GM19324 (cell line): ENCODE data around the gene POLR1F.
"Not testable (repeated sequence)": the region's sequence is repeated elsewhere in the genome, so short reads cannot be mapped to it uniquely, and the experiment has no call there.

ENCODE experiments used
- ATAC-seq: cut with Tn5 transposase; IDR thresholded peaks from one replicate; pipeline ENCODE4 v1.9.1; 2021; ENCODE audit warnings: mild to moderate bottlenecking, moderate library complexity; ENCODE audit not compliant: unreplicated experiment, low FRiP score

Gene POLR1F, protein sequence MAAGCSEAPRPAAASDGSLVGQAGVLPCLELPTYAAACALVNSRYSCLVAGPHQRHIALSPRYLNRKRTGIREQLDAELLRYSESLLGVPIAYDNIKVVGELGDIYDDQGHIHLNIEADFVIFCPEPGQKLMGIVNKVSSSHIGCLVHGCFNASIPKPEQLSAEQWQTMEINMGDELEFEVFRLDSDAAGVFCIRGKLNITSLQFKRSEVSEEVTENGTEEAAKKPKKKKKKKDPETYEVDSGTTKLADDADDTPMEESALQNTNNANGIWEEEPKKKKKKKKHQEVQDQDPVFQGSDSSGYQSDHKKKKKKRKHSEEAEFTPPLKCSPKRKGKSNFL

DNA sequence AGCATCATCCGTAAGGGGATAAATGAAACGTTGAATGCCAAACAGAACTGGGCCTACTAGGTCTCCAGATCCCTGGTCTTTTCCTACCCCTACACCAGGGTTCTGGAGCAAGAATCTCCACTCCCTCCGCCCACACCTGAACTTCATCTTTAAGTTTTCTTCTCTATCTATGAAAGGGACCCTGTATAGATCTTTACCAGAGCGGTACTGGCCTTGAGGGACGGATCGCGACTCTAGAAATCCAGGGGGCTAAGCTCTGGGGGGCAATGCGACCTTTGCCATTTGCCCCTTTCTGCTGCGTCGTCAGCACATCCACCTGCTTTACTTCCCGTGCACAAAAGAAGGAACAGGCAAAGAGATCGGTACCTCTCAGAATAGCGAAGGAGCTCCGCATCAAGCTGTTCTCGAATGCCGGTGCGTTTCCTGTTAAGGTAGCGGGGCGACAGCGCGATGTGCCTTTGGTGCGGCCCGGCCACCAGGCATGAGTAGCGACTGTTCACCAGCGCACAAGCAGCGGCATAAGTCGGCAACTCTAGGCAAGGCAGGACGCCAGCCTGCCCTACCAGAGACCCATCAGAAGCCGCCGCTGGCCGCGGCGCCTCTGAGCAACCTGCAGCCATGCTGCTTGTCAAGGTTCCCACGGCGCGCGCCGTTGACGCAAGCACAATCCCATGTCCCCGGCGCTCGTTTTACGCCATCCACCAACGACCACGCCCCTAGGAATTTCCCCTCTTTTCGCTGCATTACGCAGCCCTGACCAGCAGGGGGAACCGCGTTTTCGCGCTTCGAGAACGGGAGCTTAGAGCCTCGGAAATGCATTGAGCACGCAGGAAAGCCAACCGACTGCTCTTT lies at the start of gene POLR1F:
Gene POLR1F, minus strand, starts transcription at position 641 of the 852 bp plus-strand sequence. Its CDS starts 21 bp downstream, at position 620.
- peak; percentile 99 for ATAC-seq

DNA sequence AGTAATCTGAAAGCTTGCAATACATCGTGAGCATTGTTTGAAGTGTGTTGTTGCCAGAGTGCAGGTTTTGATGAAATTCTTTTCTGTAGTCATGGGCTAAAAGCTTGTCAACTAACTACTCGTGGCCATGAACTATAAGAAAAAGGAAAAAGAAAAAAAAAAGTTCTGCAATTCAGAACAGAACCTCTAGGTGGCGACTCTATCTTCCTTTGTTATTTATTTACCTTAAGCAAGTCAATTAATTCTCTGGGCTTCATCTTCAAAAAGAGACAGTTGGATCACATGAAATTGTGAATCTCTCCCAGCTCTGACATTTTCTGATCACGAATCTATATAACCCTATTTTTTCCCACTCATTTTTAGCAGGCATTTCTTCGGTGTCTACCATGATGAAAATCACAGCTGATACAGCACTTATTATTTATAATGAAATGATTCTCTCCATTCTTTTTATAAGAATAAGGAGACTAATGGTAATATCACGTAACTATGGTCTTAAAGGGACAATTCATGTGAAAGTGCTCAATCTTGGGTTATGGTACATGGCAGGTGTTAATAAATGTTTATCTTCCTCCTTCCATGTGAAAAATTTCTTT lies 45.8 kb upstream of the POLR1F start:
- no peak for ATAC-seq

DNA sequence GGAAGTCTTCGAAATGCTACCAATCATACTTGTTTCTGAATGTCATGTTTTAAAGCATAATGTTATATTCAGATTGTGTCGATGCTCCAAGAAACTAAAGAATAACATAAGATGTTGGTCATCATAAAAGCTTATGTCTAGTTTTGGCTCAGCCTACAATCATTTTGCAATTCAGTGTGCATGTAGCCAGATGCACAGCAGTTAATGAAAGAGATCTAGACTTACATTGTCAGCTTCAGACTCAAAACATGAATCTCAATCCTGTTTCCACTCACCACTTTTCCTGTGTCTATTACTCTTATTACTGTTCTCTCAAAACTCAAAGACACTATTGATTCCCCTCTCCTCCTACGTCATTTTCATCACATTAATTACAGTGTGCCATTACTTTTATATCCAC lies 43.2 kb upstream of the POLR1F start:
- ATAC-seq, result no peak

DNA sequence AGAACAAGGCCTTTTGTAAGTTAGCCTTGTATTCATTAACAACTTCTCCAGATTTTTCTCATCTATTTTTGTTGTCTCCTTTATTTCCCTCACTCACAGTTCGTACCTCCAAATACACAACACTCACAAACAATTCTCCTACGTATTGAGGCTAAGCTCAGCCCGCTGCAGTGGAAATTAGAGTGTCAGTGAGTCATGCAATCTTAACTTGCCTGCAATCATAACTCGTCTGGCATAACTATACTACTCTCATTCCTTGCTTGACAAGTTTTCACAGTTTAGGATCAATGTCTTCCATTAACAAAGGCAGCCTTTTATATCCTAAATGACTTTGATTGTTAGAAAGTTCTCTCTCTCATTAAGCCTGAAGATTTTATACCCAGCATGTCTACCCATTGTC lies 40.8 kb upstream of the POLR1F start:
- no peak for ATAC-seq

DNA sequence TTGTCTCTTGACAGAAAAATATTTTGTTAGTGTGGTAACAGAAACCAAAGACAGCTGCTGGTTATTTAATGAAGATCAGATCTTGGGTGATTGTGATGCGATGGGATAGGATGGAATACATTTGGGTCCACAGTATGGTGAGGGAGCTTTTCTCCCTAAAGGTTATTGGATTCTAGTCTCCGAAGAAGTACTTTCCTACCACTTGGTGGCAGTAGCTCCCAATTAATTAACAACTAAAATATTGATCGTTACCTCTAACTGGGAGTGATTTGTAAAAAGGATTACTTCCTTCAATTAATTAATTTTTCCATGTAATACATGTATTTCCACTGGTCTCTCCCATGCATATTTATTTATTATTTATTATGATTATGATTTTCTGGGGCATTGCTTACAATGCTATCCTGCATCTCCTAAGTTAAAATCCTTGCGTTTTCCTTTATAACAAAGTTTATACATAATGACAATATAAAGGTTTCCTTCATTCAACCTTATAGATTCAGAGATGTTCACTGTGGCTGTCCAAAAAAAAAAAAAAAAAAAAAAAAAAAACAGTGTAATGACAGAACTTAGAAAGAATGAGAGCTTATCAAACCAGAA lies 39.0 kb upstream of the POLR1F start:
- no peak for ATAC-seq

DNA sequence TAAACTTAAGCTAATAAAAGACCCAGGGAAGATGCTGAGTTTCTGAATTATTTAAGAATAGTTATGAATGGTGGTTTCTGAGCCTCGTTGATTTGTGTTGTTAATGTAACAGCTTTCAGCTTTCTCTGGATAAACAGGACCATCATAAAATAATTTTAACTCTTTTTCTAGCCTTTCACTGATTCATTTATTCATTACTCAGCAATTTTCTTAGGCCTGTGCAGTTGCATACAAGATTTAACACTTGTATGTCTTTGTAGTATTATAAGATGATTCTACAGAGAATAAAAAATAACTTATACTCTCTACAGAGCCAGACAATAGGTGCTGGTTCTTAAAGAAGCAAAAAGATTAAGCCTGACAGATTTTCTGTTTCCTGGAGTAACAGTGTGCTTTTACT lies 35.2 kb upstream of the POLR1F start:
- ATAC-seq, result no peak

DNA sequence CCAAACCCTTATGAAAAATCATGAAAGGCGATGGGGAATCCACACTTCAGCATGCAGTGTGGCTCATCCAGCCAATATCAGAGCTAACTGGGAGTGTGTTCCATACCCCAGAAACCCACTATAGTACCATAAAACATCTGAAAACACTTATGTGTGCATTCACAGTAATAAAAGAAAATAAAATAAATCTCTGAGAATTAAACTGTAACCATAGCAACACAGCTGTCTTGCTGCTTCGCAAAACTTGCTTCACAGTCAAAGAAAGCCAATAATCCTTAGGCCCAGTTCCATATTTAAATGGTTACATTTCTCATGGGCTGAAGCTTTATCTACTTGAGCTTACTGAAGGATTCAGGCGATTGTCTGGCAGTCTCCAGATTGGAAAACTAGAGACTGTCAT lies 19.9 kb upstream of the POLR1F start:
- no peak for ATAC-seq

DNA sequence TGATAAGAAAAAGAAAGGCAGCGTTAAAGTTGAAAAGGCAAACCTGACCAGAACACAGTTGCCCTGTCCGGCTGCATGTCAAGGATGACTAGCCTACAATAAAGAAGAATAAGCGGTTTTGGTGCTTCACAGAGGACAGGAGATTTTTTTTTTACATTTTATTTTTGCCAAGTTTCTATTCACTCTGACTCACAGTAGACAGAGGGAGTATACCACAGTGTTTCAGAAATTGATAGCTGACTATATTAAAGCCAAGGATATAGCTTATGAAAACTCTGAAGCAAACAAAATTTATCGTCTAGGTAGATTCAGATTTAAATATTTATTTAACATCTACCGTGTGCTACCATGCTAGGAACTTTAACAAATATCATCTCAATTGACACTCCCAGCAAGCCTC lies 16.9 kb upstream of the POLR1F start:
- no peak for ATAC-seq

DNA sequence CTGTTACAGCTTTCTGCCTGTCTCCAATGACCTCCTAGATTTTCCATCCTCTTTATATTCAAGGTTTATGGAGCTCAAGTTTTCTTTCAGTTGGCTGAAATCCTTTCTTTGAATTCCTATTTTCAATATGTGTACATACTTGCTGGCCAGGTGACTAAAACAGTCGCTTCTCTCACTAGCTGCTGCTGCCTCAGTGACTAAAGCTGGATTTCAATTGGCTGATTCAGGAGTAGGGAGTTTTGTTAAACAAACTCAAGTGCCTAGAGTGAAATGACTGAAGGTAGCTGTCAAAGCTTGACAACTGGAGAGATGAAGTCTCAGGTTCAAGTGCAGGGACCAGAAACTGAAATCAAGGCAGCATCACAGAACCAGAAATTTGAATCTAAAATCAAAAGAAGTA lies 6.7 kb upstream of the POLR1F start:
- ATAC-seq, result no peak

DNA sequence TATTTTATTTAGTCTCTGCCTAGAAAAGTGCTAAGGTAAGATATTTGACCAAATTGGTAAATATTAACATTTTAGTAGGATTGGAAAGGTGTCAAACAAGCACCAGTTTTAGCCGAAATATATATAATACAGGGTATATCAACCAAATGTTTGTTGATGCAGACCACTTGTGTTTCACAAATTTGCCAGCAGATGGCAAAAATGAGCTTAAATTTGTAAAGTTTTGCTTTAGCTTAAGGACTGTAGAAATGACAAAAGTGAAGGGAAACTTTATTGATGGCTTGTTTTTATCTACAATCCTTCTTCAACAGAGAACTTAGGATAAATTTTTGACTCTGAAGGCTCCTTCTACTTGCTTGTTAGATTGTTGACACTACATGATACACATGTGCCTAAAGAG lies 4.8 kb upstream of the POLR1F start:
- no peak for ATAC-seq

DNA sequence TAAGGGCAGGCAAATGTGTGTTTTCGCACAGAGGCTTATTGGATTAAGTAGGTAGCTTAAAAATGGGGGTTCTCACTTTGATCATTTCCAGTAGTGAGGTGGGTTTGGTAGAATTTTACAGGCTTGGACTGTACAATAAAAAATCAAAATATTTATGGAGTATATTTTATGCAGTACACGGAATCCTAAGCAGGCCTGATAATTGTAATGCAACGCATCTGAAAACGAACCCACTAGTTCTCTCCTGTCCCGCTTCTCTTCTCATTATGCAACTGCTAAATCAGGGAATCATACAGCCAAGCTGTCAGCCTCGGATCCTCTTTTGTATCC lies 377 bp upstream of the POLR1F start:
- ATAC-seq, result no peak

DNA sequence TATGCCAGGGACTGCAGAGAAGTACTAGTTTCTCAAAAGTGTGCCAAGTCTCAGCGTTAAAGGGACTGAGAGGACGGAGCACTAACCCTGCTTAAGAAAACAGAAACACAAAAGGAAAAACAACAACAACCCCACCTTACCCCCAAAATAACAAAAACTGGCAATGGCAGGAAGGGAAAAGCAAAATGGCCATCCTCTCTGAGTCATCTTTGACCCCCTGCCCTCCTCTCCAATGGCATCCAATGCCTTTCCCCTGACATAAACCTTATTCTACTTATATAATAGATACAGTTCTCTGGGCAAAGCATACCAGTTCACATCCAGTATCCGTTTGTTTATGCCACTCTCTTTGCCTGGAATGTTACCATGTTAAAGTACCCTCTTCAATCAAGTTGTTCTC lies 1.6 kb downstream of the POLR1F start:
- ATAC-seq, result no peak

DNA sequence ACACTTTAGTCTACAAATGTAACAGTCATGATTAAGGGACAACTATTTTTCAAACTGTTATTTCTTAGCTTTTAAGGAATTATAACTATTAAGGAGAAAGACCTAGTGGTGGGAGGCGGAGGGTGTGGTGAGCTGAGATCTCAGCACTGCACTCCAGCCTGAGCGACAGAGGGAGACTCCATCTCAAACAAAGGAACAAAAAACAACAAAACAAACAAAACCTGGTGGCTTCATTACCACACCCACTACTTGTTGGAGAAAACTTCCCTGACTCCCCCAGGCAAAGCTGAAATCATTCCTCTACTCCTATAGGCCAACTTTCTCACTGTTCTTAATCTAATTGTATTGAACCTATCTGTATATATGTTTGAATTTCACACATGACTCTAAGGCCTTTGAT lies 3.2 kb downstream of the POLR1F start:
- ATAC-seq, result no peak

DNA sequence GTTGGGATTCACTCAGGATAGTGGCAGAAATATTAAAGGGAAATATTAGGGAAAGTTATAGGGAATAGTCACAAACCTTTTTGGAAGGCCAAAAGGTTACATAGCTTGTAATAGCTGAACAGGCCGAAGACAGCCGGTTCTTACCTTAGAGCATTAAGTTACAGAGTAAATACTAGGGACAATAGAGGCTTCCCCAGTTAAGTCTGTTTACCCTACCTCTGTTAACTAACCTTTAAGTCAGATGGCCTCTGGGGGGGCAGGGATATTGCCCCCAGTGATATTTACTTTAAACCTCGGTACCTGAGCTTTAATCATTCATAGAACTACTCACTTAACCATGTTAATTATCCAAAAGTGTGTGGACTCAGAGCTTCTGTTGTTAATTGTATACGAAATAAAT lies 7.4 kb downstream of the POLR1F start:
- ATAC-seq, result no peak

DNA sequence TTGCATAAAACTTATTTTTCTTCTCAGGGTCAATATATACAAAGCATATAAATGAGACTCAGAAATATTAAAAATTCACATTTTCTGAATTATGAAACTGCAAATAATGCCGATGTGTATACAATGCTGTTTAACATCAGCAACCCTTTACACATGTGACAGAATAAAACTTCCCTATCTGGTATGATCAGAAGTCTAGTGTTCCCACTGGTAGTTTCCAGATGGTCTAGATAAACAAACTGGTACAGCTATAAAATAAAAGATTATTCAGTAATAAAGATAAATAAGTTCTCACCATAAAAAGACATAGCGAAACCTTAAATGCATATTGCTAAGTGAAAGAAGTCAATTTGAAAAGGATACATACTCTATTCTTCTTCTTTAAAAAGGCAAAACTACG lies 7.9 kb downstream of the POLR1F start:
- no peak for ATAC-seq

DNA sequence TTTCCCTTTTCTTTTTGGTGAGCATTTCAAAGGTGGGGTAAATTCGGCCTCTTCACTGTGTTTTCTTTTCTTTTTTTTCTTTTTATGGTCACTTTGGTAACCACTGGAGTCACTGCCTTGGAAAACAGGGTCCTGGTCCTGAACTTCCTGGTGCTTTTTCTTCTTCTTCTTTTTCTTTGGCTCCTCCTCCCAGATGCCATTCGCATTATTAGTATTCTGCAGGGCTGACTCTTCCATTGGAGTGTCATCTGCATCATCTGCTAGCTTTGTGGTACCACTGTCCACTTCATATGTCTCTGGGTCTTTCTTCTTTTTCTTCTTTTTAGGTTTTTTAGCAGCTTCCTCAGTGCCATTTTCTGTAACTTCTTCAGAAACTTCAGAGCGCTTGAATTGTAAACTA lies 10.5 kb downstream of the POLR1F start:
- no peak for ATAC-seq

DNA sequence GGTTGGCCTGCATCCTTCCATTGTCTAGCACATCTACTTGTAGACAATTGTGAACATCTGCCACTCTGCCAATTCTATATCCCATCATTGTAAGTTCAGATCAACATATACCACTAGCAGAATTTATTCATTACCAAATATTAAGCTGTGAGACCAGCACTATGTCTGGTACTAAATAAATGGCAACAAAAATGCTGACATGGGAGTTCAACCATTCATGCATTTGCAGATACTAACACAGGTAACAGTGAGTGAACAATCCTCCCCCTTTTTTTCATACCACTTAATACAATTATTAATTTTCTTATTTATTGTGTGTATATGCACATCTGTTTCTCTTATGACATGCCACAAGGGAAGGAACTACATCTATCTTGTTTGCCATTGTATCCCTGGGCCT lies 11.9 kb downstream of the POLR1F start:
- ATAC-seq, result no peak

DNA sequence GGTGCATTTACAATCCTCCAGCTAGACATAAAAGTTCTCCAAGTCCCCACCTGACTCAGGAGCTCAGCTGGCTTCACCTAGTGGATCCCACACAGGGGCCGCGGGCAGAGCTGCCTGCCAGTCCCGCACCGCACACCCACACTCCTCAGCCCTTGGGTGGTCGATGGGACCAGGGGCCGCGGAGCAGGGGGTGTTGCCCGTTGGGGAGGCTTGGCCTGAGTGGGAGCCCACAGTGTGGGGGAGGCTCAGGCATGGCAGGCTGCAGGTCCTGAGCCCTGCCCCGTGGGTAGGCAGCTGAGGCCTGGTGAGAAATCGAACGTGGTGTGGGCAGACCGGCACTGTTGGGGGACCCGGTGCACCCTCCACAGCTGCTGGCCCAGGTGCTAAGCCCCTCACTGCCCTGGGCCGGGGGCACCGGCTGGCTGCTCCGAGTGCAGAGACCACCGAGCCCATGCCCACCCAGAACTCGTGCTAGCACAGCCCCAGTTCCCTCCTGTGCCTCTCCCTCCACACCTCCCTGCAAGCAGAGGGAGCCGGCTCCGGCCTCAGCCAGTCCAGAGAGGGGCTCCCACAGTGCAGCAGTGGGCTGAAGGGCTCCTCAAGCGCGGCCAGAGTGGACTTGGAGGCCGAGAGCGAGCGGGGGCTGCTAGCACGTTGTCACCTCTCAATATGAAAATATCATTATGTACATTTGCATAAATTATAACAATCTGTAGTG lies 16.6 kb downstream of the POLR1F start:
- ATAC-seq, result no peak

DNA sequence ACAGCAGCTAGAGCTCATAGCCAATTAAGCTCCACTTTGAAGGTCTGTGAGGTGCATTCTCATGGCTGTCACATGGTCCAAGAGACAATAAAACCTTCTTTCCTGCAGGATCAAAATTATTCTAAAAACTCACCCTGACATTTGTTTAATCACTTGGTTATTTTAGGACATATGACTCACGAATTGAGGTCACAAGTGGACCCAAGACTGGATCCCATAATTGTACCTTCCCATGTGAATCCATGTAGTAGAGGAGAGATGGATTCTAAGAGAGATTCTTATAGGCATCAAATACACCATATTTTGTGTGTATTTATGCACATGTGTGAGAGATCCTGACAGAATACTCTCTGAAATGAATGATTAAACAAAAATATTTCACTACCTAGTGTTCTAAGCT lies 18.1 kb downstream of the POLR1F start:
- no peak for ATAC-seq

DNA sequence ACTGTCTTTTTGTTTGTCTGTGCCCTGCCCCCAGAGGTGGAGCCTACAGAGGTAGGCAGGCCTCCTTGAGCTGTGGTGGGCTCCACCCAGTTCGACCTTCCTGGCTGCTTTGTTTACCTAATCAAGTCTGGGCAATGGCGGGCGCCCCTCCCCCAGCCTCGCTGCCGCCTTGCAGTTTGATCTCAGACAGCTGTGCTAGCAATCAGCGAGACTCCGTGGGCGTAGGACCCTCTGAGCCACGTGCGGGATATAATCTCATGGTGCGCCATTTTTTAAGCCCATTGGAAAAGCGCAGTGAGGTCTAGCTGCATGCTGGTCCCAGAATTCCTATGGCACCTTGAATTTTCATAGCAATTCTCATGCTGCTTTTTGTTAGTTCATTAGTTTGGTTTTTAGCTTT lies 19.7 kb downstream of the POLR1F start:
- ATAC-seq, result not testable (repeated sequence)

DNA sequence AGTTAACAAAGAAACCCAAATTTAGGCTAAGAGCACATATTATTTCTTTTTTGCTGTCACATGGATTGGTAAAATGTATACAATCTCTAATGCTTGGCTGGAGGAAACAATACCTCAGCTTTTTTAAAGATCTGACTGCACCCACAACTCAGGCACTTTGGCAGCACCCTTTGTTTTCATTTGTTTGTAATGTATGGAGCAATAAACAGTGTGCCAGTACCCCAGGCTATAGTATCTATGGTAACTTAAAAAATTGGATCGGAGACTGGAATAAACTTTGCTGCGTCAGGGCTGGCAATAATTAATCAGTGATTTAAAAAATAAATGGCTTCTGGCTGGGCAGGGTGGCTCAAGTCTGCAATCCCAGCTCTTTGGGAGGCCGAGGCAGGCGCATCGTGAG lies 27.2 kb downstream of the POLR1F start:
- no peak for ATAC-seq
